GM12892 (cell line): ENCODE results near the gene VPS8.
"Not testable (repeated sequence)": the region's sequence is repeated elsewhere in the genome, so short reads cannot be mapped to it uniquely, and the experiment has no call there.

Source experiments
- DNase-seq: peaks from one replicate; pipeline ENCODE4 v3.0.0; 2011; ENCODE audit not compliant: insufficient read length
- FAIRE-seq: peaks from 2 replicates; lab custom pipeline; 2011; peaks lifted over from hg19 to GRCh38; lab: Jason Lieb, UNC
- POLR2A ChIP-seq: IDR thresholded peaks from 2 replicates; pipeline ENCODE4 v1.6.1; 2011; ENCODE audit warnings: low read depth, low read length, control low read depth
- POLR2AphosphoS5 ChIP-seq: IDR thresholded peaks from 2 replicates; pipeline ENCODE4 v1.6.1; 2011; ENCODE audit warnings: low read depth, low read length, control low read depth
- TAF1 ChIP-seq: IDR thresholded peaks from 2 replicates; pipeline ENCODE4 v1.6.1; 2011; ENCODE audit warnings: low read depth, mild to moderate bottlenecking, control low read depth, low read length, borderline replicate concordance

VPS8 gene

DNA sequence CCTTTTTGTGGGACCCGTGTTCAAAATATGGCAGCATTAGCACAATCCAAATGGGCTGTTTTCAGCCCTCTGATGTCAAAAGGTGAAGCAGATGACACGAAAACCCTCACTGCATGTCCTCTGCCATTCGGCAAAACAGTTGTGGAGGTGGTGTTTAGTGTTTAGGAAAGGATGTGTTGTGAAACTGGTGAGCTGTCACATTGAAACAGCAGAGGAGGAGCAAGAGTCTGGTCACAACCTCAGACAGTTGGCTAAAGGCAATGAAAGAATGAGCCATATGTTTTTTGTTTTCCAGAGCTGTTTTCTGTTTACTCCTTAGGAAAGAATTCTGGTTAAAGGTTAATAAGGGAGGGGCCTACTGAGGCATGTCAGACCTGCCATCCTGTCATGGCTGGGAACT lies 140.7 kb downstream of the VPS8 start:
- no peak for DNase-seq
- no peak for FAIRE-seq
- TF ChIP-seq POLR2AphosphoS5 (no peak), TAF1 (no peak), POLR2A (no peak)

DNA sequence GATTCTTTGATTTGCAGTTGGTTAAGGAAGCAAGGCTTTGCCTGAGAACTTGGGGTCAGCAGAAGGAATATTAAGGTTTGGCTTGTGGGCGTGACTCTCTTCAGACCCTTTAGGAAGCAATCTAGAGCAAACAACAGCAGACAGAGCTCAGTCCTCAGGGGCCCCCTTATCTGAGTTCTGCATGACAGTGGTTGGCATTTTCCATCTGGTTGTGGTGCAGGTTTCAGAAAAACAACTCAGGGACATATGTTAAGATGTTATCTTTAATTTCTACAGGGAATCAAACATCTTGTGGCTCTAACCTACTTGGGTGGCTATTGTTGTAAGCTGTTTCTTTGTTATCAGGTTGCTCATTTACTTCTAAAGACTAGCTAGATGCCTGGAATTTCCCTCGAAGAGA lies 141.4 kb downstream of the VPS8 start:
- TF ChIP-seq TAF1, result no peak
- TF ChIP-seq POLR2AphosphoS5, result no peak
- no peak for TF ChIP-seq POLR2A
- FAIRE-seq (no peak), DNase-seq (no peak)

DNA sequence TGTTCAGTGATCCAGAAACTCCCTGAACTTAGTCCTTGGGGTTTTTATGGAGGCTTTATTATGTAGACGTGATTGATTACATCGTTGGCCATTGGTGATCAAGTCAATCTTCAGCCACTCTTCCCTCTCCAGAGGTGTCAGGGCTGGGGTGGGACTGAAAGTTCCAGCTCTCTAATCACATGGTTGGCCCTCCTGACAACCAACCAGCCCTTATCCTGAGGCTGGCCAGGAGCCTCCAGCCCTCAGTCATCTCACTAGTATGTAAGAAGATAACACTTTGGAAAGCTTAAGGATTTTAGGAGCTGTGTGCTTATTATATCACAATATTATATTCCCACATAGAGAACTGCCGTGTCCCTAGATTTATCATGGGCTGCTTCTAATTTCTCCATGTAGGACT lies 142.3 kb downstream of the VPS8 start:
- no peak for TF ChIP-seq POLR2AphosphoS5
- no peak for TF ChIP-seq POLR2A
- no peak for TF ChIP-seq TAF1
- FAIRE-seq, result no peak

DNA sequence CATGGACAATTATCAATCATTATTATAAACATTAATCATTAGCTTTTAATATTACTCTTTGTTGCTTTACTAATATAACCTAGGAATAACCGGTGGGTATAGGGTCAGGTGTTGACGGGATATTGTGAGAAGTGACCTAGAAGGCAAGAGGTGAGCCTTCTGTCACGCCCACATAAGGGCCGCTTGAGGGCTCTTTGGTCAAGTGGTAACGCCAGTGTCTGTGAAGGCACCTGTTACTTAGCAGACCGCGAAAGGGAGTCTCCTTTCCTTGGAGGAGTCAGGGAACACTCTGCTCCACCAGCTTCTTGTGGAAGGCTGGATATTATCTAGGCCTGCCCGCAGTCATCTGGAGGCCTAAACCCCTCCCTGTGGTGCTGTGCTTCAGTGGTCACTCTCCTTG lies 142.9 kb downstream of the VPS8 start:
- not testable (repeated sequence) for FAIRE-seq, DNase-seq

More for the DNA sequence above, 142.3 kb downstream of the VPS8 start:
- no peak for DNase-seq

DNA sequence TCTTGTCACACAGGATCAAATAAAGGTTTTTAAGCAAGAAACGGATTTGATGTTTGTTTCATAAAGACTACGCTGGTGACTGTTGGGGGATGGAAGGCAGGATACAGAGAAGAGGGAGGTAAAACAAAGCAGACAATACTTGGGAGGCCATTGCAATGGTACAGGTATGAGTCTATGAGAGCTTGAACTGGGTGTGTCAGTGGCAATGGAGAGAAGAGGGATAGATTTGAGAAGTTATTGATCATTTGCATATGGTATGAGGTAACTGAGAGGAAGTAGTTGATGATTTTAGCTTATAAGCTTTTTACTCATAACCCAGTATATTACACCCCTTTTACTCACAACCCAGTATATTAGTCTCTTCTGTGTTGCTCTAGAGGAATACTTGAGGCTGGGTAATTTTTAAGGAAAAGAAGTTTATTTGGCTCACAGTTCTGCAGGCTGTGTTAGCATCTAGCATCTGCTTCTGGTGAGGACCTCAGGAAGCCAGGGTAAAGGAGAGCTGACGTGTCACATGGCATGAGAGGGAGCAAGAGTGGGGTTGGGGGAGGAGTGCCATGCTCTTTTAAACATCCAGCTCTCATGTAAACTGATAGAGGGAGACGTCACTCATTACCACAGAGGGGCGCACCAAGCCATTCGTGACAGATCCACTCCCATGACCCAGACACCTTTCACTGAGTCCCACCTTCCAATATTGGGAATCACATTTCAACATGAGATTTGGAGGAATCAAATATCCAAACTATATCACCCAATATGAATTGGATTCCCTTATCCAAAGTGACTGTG lies 153.9 kb downstream of the VPS8 start:
- no peak for DNase-seq
- FAIRE-seq, result no peak
- TF ChIP-seq POLR2AphosphoS5, result no peak
- TF ChIP-seq TAF1, result no peak
- no peak for TF ChIP-seq POLR2A

DNA sequence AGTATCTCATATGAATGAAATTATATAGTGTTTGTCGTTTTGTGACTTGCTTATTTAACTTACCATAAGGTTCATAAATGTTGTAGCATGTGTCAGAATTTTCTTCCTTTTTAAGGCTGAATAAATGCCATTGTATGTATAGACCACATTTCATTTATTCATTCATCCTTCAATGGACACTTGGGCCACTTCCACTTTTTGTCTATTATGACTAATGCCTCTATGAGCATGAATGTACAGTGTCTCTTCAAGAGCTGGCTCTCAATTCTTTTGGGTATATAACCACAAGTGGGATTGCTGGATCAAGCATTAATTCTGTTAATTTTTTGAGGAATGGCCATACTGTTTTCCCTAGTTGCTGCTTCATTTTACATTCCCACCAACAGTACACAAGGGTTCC lies 156.1 kb downstream of the VPS8 start:
- DNase-seq (no peak), FAIRE-seq (no peak)
- TF ChIP-seq POLR2AphosphoS5, result no peak
- TF ChIP-seq TAF1, result no peak
- no peak for TF ChIP-seq POLR2A

DNA sequence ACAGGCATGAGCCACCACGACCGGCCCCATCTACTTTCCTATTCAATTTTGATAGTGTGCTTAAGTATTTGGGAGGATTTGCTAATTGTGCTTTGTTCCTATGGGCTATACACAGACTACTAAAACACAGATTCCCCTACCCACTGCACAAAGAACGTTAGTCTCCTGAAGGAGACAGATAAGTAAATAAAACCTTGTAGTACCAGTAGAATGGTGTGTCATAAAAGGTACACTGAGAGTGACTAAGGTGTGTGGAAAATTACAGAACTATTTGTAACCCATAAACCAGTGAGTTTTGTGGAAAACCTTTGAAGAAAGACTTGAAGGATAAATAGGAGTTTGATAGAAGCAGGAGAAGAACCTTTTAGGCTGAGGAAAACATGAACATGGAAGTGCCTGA lies 158.2 kb downstream of the VPS8 start:
- no peak for DNase-seq
- FAIRE-seq, result no peak
- no peak for TF ChIP-seq POLR2A
- no peak for TF ChIP-seq TAF1
- TF ChIP-seq POLR2AphosphoS5, result no peak

DNA sequence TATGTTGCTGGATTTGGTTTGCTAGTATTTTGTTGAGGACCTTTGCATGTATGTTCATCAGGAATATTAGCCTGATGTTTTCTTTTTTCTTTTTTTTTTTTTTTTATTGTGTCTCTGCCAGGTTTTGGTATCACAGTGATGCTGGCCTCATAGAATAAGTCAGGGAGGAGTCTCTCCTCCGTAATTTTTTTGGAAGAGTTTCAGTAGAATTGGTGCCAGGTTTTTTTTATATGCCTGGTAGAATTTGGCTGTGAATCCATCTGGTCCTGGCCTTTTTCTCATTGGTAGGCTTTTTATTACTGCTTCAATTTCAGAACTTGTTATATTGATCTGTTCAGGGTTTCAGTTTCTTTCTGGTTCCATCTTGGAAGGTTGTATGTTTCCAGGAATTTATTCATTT lies 165.8 kb downstream of the VPS8 start:
- no peak for DNase-seq
- no peak for FAIRE-seq
- TF ChIP-seq POLR2A (no peak), TAF1 (no peak), POLR2AphosphoS5 (no peak)

DNA sequence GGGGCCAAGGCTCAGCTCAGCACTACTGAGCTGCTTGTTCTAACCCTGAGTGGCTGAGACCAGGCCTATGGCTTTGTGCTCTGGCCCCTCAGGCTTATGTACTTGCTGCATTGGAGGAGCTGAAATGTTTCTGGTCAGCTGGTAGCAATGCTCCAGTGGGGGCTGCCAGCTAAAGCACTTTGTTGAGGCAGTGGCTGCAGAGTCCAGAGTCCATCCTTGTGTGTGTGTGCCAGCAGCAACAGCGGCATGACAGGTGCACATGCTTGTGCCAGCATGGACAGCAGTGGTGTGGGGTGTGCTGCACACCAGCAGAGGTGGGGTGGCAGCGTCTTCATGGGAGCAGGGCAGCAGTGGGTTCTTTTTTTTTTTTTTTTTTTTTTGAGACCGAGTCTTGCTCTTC lies 169.1 kb downstream of the VPS8 start:
- TF ChIP-seq TAF1 (no peak), POLR2AphosphoS5 (no peak), POLR2A (no peak)
- FAIRE-seq, result no peak
- DNase-seq, result no peak

DNA sequence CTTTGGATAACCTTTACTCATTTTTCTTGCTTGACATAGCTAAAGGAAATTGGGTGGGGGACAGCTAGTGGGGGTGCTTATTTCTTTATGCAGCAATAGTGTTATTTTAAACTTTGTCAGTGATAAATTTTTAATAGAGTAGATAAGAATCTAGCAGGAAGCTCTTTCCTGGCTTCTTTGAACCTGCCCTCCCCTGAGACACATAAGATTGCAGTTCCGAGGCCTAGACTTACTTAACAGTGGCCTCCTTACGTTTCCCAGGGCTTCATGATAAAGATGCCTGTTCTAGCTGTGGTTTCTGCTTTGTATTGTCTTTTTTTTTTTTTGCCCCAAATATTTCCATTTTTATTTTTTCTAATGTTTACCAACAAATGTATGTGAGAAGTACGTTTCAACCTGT lies 170.1 kb downstream of the VPS8 start:
- TF ChIP-seq POLR2AphosphoS5 (no peak), TAF1 (no peak), POLR2A (no peak)
- DNase-seq (no peak), FAIRE-seq (no peak)

DNA sequence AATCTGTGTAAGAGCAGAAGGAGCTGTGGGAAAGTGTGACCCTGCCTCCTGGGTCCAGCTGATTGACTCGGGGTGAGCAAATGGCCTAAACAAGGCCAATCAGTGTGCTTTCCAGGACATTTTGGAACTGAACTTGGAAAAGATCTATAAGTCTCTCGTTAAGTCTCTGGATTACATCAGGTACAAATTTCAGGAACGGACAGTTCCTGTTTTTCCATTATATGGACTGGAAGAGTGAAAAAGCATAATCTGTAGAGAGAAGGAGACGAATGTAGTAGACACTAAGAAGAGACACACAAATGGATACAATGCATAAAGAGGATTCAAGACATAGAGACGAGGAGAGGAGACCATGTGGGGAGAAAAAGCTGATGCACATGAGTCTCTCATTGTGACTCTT lies 173.6 kb downstream of the VPS8 start:
- FAIRE-seq (no peak), DNase-seq (no peak)
- TF ChIP-seq POLR2AphosphoS5, result no peak
- no peak for TF ChIP-seq TAF1
- no peak for TF ChIP-seq POLR2A

DNA sequence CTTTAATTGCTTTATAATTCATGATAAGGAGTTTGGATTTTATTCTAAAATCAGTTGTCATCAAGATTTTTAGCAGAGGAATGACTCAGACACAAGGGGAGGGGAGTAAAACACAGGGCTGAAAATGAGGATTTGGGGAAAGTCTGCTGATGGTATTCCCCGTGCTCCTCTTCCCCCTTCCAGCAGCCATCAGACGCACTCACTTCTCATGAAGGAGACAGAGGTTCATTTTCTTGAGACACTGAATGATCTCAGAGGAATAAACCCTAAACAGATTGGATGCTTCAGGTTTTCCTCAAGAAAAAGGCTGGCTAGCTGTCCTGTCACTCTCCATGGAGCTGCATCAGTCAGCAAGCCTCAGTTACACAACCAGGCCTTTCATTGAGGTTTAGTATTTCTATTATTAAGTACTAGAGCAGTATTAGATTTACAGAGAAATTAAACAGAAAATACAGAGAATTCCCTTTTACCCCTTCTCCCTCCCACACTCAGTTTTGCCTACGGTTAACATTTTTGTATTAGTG lies 174.5 kb downstream of the VPS8 start:
- no peak for TF ChIP-seq TAF1
- TF ChIP-seq POLR2A, result no peak
- TF ChIP-seq POLR2AphosphoS5, result no peak
- DNase-seq, result no peak
- FAIRE-seq, result no peak
